Hepatic stellate cell (primary cell): ENCODE measurements around the gene PA2G4.
"Not testable (repeated sequence)": the region's sequence is repeated elsewhere in the genome, so short reads cannot be mapped to it uniquely, and the experiment has no call there.

ENCODE experiments used
- DNase-seq: peaks from one replicate; pipeline ENCODE4 v3.0.0; 2011; ENCODE audit warnings: low spot score

Gene PA2G4

GRCh38 chr12:56099787-56100186, 4.6 kb upstream of the PA2G4 start:
- DNase-seq = no peak

GRCh38 chr12:56101045-56101444, 3.3 kb upstream of the PA2G4 start:
- DNase-seq = no peak

GRCh38 chr12:56102683-56103065, 1.7 kb upstream of the PA2G4 start:
- no peak for DNase-seq

GRCh38 chr12:56103066-56103711, 1.2 kb upstream of the PA2G4 start:
- no peak for DNase-seq

- no peak for DNase-seq
Measured at GRCh38 chr12:56103823-56104108, 593 bp upstream of the PA2G4 start.

GRCh38 chr12:56104815-56105608, 653 bp downstream of the PA2G4 start:
- no peak for DNase-seq

GRCh38 chr12:56105609-56105902, 1.2 kb downstream of the PA2G4 start:
- no peak for DNase-seq

GRCh38 chr12:56107242-56107641, 2.9 kb downstream of the PA2G4 start:
- no peak for DNase-seq

GRCh38 chr12:56110571-56110970, 6.2 kb downstream of the PA2G4 start:
- no peak for DNase-seq

GRCh38 chr12:56114084-56114483, 9.7 kb downstream of the PA2G4 start:
- no peak for DNase-seq

- no peak for DNase-seq
Measured at GRCh38 chr12:56115329-56115728, 11.0 kb downstream of the PA2G4 start.

- DNase-seq = peak; percentile 69
Measured at GRCh38 chr12:56116267-56117081, 12.1 kb downstream of the PA2G4 start, which contains the start of gene RPL41. Gene RPL41, plus strand, starts transcription at chr12:56116633.

GRCh38 chr12:56117082-56117706, 12.8 kb downstream of the PA2G4 start:
- DNase-seq = not testable (repeated sequence)

GRCh38 chr12:56117778-56118687, 13.7 kb downstream of the PA2G4 start, which contains the start of gene ZC3H10:
Gene ZC3H10, plus strand, starts transcription at chr12:56118266. Its CDS starts 2,297 bp downstream, at chr12:56120563.
- DNase-seq = peak; percentile 94

- no peak for DNase-seq
Measured at GRCh38 chr12:56118688-56119357, 14.5 kb downstream of the PA2G4 start.

GRCh38 chr12:56119361-56119796, 15.0 kb downstream of the PA2G4 start:
- peak; percentile 98 for DNase-seq

- DNase-seq = no peak
Measured at GRCh38 chr12:56120158-56120846, 15.9 kb downstream of the PA2G4 start.

- no peak for DNase-seq
Measured at GRCh38 chr12:56121204-56121870, 17.0 kb downstream of the PA2G4 start.

- DNase-seq = no peak
Measured at GRCh38 chr12:56122637-56123036, 18.3 kb downstream of the PA2G4 start.

GRCh38 chr12:56124133-56124532, 19.8 kb downstream of the PA2G4 start:
- no peak for DNase-seq
